Endothelial cell of umbilical vein (primary cell): ENCODE results near the gene PDE4B. TPM values are rescaled to one million over a fixed set of nuclear protein-coding genes. Genes with fewer than 3 reads are reported as not detected.

ENCODE experiments used
- BruUV-seq: library from RNA; stranded (reverse); fragments of 400-500 nt; replicated peaks from 2 replicates; lab custom pipeline; 2021; lab: Mats Ljungman, UMichigan
- CTCF ChIA-PET: fragments of 300-600, 350-600 bp; sonication (Branson Sonifier 250); formaldehyde crosslinking; loops from one replicate; lab custom pipeline; 2021; ENCODE audit warnings: antibody characterized with exemption, inconsistent platforms; lab: Charles Lee
- POLR2A ChIA-PET: fragments of 300-600, 350-600 bp; sonication (Branson Sonifier 250); formaldehyde crosslinking; loops from one replicate; lab custom pipeline; 2021; ENCODE audit warnings: antibody characterized with exemption, inconsistent platforms; lab: Charles Lee
- DNase-seq: peaks from one replicate; pipeline ENCODE4 v3.0.0-alpha.2; 2011; ENCODE audit warnings: low read depth, low spot score
- FAIRE-seq: peaks from 2 replicates; lab custom pipeline; 2011; peaks lifted over from hg19 to GRCh38; lab: Jason Lieb, UNC
- H2AFZ ChIP-seq: 2 replicates; pipeline ENCODE4 v1.6.0; 2012; ENCODE audit warnings: low read depth, low read length, control low read depth, inconsistent platforms
- H3K27ac ChIP-seq: 2 replicates; pipeline ENCODE4 v1.5.1; 2011; ENCODE audit warnings: low read depth, mild to moderate bottlenecking, control low read depth, low read length, moderate library complexity; ENCODE audit not compliant: insufficient read depth
- H3K27me3 ChIP-seq, 2 experiments: 2 replicates each; pipeline versions ENCODE4 v1.6.0 to v1.6.1; 2011; ENCODE audit warnings: low read length in 2 of 2, mixed read lengths in 1 of 2; ENCODE audit not compliant: control insufficient read depth in 2 of 2, insufficient read depth in 2 of 2
- H3K36me3 ChIP-seq, 2 experiments: 2 replicates in 1 of 2; 3 replicates in 1 of 2; pipeline ENCODE4 v1.5.1; 2011; ENCODE audit warnings: low read length in 2 of 2, mild to moderate bottlenecking in 1 of 2, moderate library complexity in 1 of 2; ENCODE audit not compliant: control insufficient read depth in 2 of 2, insufficient read depth in 2 of 2; ENCODE audit errors: extremely low read depth in 1 of 2
- H3K4me1 ChIP-seq: 3 replicates; pipeline ENCODE4 v1.5.1; 2011; ENCODE audit warnings: mild to moderate bottlenecking, low read length; ENCODE audit not compliant: control insufficient read depth, insufficient read depth; ENCODE audit errors: extremely low read depth
- H3K4me2 ChIP-seq: 2 replicates; pipeline ENCODE4 v1.6.1; 2011; ENCODE audit warnings: low read length, control low read depth, mixed read lengths; ENCODE audit not compliant: insufficient read depth
- H3K4me3 ChIP-seq, 3 experiments: fragments of 200-600 bp in 1 of 3; sonication (generic), shearing (Covaris generic) in 1 of 3; replicated peaks in 1 of 3; 2 replicates each; pipeline ENCODE4 v1.5.1; 2011 to 2016; ENCODE audit warnings: control low read depth in 3 of 3, low read length in 3 of 3, mild to moderate bottlenecking in 2 of 3, inconsistent platforms in 1 of 3, low read depth in 1 of 3, moderate library complexity in 1 of 3; ENCODE audit not compliant: insufficient read depth in 1 of 3
- H3K79me2 ChIP-seq: 2 replicates; pipeline ENCODE4 v1.6.0; 2012; ENCODE audit warnings: low read length, inconsistent platforms; ENCODE audit not compliant: control insufficient read depth, insufficient read depth
- H3K9ac ChIP-seq: replicated peaks from 2 replicates; pipeline ENCODE3; 2011; ENCODE audit warnings: low read length, control low read depth; ENCODE audit not compliant: insufficient read depth; ENCODE audit errors: extremely low read depth
- H3K9me1 ChIP-seq: replicated peaks from 3 replicates; pipeline ENCODE4 v1.6.0; 2011; ENCODE audit warnings: mild to moderate bottlenecking, low read length; ENCODE audit not compliant: control insufficient read depth, insufficient read depth; ENCODE audit errors: extremely low read depth
- H3K9me3 ChIP-seq: replicated peaks from 2 replicates; pipeline ENCODE4 v1.5.1; 2012; ENCODE audit warnings: low read length, inconsistent platforms; ENCODE audit not compliant: control insufficient read depth, insufficient read depth
- H4K20me1 ChIP-seq: replicated peaks from 2 replicates; pipeline ENCODE3; 2011; ENCODE audit warnings: mild to moderate bottlenecking, low read length; ENCODE audit not compliant: control insufficient read depth, insufficient read depth; ENCODE audit errors: extremely low read depth
- EZH2 ChIP-seq: IDR thresholded peaks from 2 replicates; pipeline ENCODE4 v1.6.1; 2012; ENCODE audit warnings: borderline replicate concordance, low read depth, mild to moderate bottlenecking, moderate library complexity, low read length, inconsistent platforms; ENCODE audit not compliant: severe bottlenecking
- FOS ChIP-seq: IDR thresholded peaks from 2 replicates; pipeline ENCODE4 v1.6.1; 2011; ENCODE audit warnings: mild to moderate bottlenecking, low read length, moderate library complexity, borderline replicate concordance; ENCODE audit not compliant: insufficient read depth
- GATA2 ChIP-seq: IDR thresholded peaks from 2 replicates; pipeline ENCODE4 v1.7.0; 2011; ENCODE audit warnings: low read depth, mild to moderate bottlenecking, moderate library complexity, mixed read lengths, low read length; ENCODE audit not compliant: insufficient read length, insufficient read depth
- JUN ChIP-seq: IDR thresholded peaks from 2 replicates; pipeline ENCODE4 v1.6.1; 2011; ENCODE audit warnings: borderline replicate concordance, low read depth; ENCODE audit not compliant: insufficient read length, insufficient read depth
- MYC ChIP-seq: IDR thresholded peaks from one replicate; pipeline ENCODE4 v1.6.1; 2011; ENCODE audit warnings: mild to moderate bottlenecking, low read depth, low read length
- POLR2A ChIP-seq: IDR thresholded peaks from 2 replicates; pipeline ENCODE4 v1.6.1; 2012; ENCODE audit warnings: low read depth, mild to moderate bottlenecking, control low read depth, low read length
- POLR2AphosphoS5 ChIP-seq: IDR thresholded peaks from 2 replicates; pipeline ENCODE4 v1.6.1; 2012; ENCODE audit warnings: low read depth, mild to moderate bottlenecking, control low read depth, low read length, moderate library complexity; ENCODE audit not compliant: insufficient read depth
- dilution Hi-C: fragments of 300-500 bp; cut with MboI; formaldehyde crosslinking; loops from one replicate; pipeline ENCODE4 v1.15.0; 2019; ENCODE audit warnings: low sequenced_read_pairs; ENCODE audit not compliant: extremely low pct_ligation_motif_present
- intact Hi-C: fragments of 100-400 bp; cut with micrococcal nuclease; formaldehyde crosslinking; loops from one replicate; pipeline ENCODE4 v1.10.0; 2022
- polyA plus RNA-seq, 4 experiments: library from polyadenylated mRNA; depleted of rRNA in 3 of 4; stranded (reverse) in 3 of 4; unstranded in 1 of 4; fragments of >200 nt; gene quantifications; 2 replicates each; pipeline versions ENCODE4 v1.2.1 to v1.2.3, GENCODE V29; 2011 to 2012; ENCODE audit warnings: missing spikeins in 1 of 4
- total RNA-seq: library from RNA; stranded (reverse); gene quantifications from 2 replicates; pipeline ENCODE4 v1.2.3, GENCODE V29; 2021
- TF ChIP-seq, protein P1 (sequence below), 2 donors: IDR thresholded peaks; 1 replicate in 1 of 2; 2 replicates in 1 of 2; pipeline ENCODE4 v1.5.1; 2011; ENCODE audit warnings: low read length in 2 of 2, mild to moderate bottlenecking in 2 of 2, moderate library complexity in 2 of 2, control low read depth in 1 of 2, inconsistent platforms in 1 of 2, low read depth in 1 of 2; ENCODE audit not compliant: insufficient read depth in 1 of 2; ENCODE audit errors: extremely low read depth in 1 of 2
- TF ChIP-seq, protein P2 (sequence below): IDR thresholded peaks from 2 replicates; pipeline ENCODE4 v1.6.1; 2011; ENCODE audit not compliant: insufficient read depth, insufficient read length

PDE4B gene
- total and polyA plus RNA-seq, 2 donors (not counting 3 experiments of a cell fraction or from before 2014, with no cell fraction given), result 63.5 to 69.8 TPM

DNA sequence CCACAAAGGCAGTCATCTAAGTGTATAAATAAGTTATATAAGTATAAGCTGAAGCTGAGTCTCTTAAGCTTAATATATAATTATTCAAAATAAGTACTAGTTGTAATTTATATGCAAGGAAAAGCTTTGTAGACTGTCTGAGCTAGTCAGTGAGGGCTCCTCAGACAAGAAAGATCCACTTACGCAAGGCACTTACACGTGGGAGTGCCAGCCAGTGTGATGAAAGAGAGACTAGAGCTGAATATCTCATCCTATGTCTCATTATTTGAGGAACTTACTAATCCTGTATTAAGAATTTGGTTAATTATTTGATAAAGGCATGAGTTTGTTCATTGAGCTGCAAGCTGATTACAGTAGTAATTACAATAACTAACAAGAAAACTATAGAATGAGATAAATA lies 146.9 kb downstream of the PDE4B start:
- Histone ChIP-seq H3K4me1 (no peaks in the 10 kb centered on the region), H2AFZ (no peak overlapping the region), H3K27me3 (no peaks in the 10 kb centered on the region), H3K9me3 (no peaks in the 10 kb centered on the region), H4K20me1 (no peaks in the 10 kb centered on the region), H3K27ac (no peak overlapping the region), H3K4me3 (no peak overlapping the region), H3K4me2 (no peak overlapping the region), H3K9me1 (no peaks in the 10 kb centered on the region), H3K9ac (no peak overlapping the region), H3K36me3 (no peaks in the 10 kb centered on the region), H3K79me2 (no peaks in the 10 kb centered on the region)
- DNase-seq (no peak), FAIRE-seq (no peak)
- no TSS peak for BruUV-seq
- intact Hi-C loops (no loop called here), dilution Hi-C loops (no loop called here)
- TF ChIP-seq, protein P1, sequence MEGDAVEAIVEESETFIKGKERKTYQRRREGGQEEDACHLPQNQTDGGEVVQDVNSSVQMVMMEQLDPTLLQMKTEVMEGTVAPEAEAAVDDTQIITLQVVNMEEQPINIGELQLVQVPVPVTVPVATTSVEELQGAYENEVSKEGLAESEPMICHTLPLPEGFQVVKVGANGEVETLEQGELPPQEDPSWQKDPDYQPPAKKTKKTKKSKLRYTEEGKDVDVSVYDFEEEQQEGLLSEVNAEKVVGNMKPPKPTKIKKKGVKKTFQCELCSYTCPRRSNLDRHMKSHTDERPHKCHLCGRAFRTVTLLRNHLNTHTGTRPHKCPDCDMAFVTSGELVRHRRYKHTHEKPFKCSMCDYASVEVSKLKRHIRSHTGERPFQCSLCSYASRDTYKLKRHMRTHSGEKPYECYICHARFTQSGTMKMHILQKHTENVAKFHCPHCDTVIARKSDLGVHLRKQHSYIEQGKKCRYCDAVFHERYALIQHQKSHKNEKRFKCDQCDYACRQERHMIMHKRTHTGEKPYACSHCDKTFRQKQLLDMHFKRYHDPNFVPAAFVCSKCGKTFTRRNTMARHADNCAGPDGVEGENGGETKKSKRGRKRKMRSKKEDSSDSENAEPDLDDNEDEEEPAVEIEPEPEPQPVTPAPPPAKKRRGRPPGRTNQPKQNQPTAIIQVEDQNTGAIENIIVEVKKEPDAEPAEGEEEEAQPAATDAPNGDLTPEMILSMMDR (IDR thresholded peaks at IDR 0.05; ENCODE audit: extremely low read depth in 1 of 2, insufficient read depth in 1 of 2, low read depth in 1 of 2, low read length in 2 of 2), result no peak
- TF ChIP-seq JUN (no peak), MYC (no peak), GATA2 (no peak), POLR2A (no peak), EZH2 (no peak), FOS (no peak), POLR2AphosphoS5 (no peak)
- TF ChIP-seq, protein P2, sequence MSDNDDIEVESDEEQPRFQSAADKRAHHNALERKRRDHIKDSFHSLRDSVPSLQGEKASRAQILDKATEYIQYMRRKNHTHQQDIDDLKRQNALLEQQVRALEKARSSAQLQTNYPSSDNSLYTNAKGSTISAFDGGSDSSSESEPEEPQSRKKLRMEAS, result no peak
- CTCF ChIA-PET, result interaction anchor here (1.4 kb wide), 1 partner anchor 24 kb away, joined by 3 read pairs; no protein-coding TSS in a partner anchor
- POLR2A ChIA-PET, result no interaction called here
